SHP77 treated with DMSO at 0.1 percent for 48 hours (cell line): ENCODE results near the gene TBC1D22A.

Source experiments
- DNase-seq: peaks from one replicate; lab custom pipeline; 2025; lab: John Stamatoyannopoulos, UW

TBC1D22A gene

GRCh38 chr22:46934746-46935491 is 172.5 kb downstream of the TBC1D22A start:
- no peak for DNase-seq

DNA sequence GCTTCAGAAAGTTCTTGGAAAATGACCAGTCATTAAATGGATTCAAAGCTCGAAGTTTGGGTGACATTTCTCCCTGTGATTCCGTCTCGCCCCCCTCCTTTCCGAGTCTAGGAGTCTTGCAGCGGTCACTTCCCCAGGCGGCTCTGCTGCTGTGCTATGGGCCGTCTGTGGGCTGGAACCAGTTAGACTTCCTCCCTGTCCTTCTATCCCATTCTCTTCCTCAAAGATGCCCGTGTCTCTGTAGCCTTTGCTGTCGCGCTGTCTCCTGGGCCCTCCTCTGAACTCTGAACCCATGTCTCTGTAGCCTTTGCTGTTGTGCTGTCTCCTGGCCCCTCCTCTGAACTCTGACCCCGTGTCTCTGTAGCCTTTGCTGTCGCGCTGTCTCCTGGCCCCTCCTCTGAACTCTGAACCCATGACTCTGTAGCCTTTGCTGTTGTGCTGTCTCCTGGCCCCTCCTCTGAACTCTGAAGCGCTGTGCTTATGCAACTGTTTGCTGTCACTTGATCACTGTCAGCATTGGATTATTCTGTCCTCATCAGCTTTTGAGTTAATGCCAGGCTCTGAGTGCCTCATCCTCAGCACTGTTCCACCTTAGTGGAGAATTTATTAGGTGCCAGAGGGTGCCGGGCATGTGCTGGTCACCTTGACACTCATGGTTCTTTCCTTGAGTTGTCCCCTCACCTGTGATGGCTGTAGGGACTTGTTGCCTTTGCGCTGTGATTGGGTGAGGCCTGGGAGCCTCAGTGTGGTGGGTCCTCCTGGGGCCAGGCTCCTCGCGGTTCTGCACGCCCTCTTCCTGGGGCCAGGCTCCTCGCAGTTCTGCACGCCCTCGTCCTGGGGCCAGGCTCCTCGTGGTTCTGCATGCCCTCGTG is 173.3 kb downstream of the TBC1D22A start:
- no peak for DNase-seq

GRCh38 chr22:46936378-46936903 is 174.0 kb downstream of the TBC1D22A start:
- DNase-seq = no peak

DNA sequence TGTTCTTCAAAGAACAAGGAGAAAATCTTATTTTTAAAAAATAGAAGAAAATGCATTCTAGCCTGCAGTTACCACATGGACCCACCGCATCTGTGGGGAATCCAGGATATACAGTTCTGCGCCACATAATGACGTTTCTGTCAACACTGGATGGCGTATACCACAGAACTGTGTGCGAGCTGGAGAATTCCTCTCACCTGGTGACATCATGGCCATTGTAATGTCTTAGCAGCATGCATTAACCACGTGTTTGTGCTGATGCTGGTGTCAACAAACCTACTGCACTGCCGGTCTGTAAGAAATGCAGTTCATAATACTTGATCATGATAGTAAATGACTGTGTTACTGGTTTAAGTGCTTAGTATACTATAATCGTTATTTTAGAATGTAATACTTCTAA is 174.7 kb downstream of the TBC1D22A start:
- no peak for DNase-seq

GRCh38 chr22:46937939-46938338 is 175.5 kb downstream of the TBC1D22A start:
- no peak for DNase-seq

DNA sequence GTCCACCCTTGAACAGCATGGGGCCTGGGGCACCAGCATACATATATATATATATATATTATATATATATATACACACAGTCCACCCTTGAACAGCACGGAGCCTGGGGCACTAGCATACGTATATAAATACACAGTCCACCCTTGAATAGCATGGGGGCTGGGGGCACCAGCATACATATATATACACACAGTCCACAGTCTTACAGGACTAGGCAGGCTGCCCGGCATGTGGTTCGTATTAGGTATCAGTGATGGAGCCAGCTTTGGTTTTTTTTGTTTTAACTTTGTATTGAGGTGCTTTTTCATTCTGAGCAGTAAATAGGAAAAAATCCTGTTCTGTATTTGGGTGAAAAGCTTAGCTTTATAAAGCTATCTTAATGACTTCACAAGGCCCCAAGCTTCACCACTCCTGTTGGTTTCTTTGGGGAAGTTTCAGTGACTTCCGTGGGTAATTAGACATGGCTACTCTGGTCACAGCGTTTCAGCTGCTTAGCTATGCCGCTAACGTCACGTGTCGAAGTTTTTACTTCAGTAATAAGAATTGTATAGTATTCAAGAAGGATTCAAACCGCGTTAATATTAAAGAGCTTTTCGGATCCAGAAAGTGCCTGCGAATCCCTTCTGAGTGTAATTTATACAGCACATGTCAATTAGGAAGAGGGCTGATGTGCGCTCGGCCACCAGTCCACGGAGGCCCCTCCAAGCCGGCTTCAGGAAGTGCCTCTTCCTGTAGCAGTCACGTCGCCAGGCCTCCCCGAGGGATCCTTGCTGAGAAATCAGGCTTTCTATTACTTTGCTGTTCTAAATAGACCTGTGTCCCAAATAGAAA is 179.7 kb downstream of the TBC1D22A start:
- no peak for DNase-seq

GRCh38 chr22:46942799-46943785 is 180.6 kb downstream of the TBC1D22A start:
- DNase-seq = no peak

- DNase-seq = no peak
Measured at GRCh38 chr22:46945481-46945880, 183.0 kb downstream of the TBC1D22A start.

- DNase-seq = no peak
Measured at GRCh38 chr22:46946383-46946962, 184.0 kb downstream of the TBC1D22A start.

DNA sequence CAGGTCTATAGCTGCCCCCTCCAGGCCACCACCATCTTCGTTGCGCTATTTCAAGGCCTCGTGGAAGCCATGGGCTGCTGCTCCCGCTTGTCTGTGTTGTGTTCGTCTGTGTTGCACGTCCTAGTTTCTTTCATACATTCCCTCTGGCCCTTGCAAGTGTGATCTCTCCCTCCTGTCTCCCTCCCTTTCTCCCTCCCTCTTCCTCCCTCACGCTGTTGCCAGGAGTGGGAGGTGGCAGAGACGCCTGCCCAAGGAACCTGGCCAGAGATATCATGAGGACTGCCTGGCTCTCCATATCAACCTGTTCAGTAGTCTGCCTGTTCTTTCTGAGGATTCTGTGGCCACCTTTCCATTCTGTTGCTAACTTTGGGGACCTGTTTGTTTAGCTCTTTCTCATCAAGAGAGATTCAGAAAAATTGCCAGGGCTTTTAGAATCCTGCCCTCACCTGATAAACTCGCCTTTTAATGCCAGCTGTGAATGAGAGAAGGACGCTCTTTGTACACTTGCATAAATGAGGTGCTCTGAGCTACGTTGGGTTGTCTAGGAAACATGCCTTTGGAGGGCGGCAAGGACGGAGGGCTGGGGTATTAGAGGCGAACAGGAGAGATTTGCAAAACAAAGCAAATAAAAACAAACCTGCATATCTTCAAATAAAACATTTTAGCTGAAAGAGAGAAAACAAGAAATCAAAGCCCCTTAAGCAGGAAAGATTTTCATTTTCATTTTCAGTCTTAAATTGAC is 185.2 kb downstream of the TBC1D22A start:
- DNase-seq = no peak

GRCh38 chr22:46948411-46949144 is 186.1 kb downstream of the TBC1D22A start:
- DNase-seq = no peak

DNA sequence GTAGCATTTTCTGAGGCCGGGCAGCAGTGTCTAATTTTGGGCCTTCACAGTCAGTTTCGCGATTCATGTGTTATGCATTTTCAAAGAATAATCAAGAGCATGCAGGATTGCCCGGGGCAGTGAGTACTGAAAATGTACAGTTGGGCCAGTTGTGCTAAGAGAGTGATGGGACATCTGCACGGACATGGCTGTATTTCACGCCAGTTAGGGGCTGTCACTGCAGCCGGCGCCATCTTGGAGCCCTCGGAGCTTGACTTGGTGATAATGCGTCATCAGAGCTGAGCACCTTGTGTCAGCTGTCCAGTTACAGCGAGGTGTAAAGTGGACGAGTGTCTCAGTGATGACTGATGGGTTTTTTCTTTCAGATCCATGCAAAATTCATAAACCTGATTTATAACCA is 188.9 kb downstream of the TBC1D22A start:
- no peak for DNase-seq

DNA sequence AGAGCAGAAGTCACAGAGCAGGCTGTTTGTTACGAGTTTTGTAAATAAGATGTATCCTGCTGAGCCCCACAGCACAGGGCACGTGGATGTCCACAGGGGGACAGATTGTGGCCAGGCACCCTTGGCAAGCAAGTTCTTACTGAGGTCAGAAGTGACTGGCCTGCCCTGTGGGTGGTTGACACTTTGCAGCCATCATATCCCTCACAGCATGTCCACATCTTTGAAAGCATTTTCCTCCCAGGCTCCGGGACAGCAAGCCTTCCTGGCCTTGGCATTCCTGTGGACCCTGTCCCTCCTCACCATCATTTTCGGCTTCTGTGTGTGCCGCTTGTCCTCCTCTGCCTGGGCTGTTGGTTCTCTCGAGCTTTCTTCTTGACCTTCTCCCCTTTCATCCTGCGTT is 189.5 kb downstream of the TBC1D22A start:
- no peak for DNase-seq

GRCh38 chr22:46953968-46954765 is 191.7 kb downstream of the TBC1D22A start:
- DNase-seq = no peak

GRCh38 chr22:46954781-46955180 is 192.3 kb downstream of the TBC1D22A start:
- no peak for DNase-seq

- DNase-seq = no peak
Measured at GRCh38 chr22:46956498-46957215, 194.2 kb downstream of the TBC1D22A start.

DNA sequence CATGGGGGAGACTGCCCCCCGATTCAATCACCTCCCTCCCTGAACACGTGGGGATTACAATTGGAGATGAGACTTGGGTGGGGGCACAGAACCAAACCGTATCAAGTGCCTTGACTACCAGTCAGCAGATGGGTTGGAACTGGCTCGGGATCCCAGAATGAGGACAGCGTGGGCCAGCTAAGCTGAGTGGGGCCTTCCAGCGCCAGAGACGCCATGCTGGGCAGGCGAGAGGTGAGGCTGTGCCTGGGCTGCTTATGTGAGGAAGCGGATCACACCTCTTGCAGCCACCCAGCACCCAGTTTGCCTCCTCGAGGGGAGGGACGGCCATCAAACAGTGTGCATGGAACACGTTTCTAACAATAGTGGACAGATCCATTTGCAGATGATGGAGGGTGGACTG is 195.1 kb downstream of the TBC1D22A start:
- no peak for DNase-seq

GRCh38 chr22:46958191-46958590 is 195.7 kb downstream of the TBC1D22A start:
- no peak for DNase-seq
